ENCODE data around the gene DIRAS1. TPM values are rescaled to one million over a fixed set of nuclear protein-coding genes. Genes with fewer than 3 reads are reported as not detected.

Gene DIRAS1
- total and polyA plus RNA-seq, 2 of the 4 experiments (the other 2 are of a cell fraction) = 1.4 to 10.3 TPM

GRCh38 chr19:2726904-2727639 is 5.9 kb upstream of the DIRAS1 start:
- no peak for TF ChIP-seq MAFK (IDR thresholded peaks at IDR 0.05; ENCODE audit: low read depth, low read length)
- no peak for TF ChIP-seq POLR2A (IDR thresholded peaks at IDR 0.05; ENCODE audit: low read depth, low read length)
- Histone ChIP-seq H2AK9ac (replicated peaks; ENCODE audit: low read depth, low read length, poor library complexity) (no peak overlapping the region), H3K79me1 (ENCODE audit: low read depth in 1 of 2, low read length in 2 of 2) (peaks cover 0 to 6% of the 10 kb centered on the region in 2 experiments; a peak in 1 of 4 replicates), H2BK20ac (ENCODE audit: low read depth, low read length) (no peak overlapping the region), H3K18ac (ENCODE audit: low read depth, low read length) (no peak overlapping the region), H2AFZ (replicated peaks; ENCODE audit: low read length, poor library complexity) (peak overlapping the region; percentile 5), H3K27ac (ENCODE audit: insufficient read depth, low read length) (no peak overlapping the region), H2BK120ac (ENCODE audit: low read depth, low read length) (no peak overlapping the region), H2AK5ac (ENCODE audit: low read depth, low read length) (no peak overlapping the region), H4K5ac (ENCODE audit: low read depth, low read length) (no peak overlapping the region), H2BK5ac (ENCODE audit: low read depth, low read length, poor library complexity, severe bottlenecking) (no peak overlapping the region), H3K14ac (replicated peaks; ENCODE audit: low read depth, low read length) (no peak overlapping the region), H3K36me3 (ENCODE audit: control insufficient read depth, insufficient read depth, low read length) (no peaks in the 10 kb centered on the region), H3K9me3 (ENCODE audit: control insufficient read depth, insufficient read depth, low read length) (no peaks in the 10 kb centered on the region), H3K9me1 (ENCODE audit: insufficient read depth, low read length) (peaks cover 7% of the 10 kb centered on the region; the same call in 1 of the 2 replicates), H2BK15ac (ENCODE audit: low read depth, low read length) (no peak overlapping the region), H4K8ac (ENCODE audit: low read depth in 2 of 2, low read length in 2 of 2) (no peak overlapping the region), H3K4me3 (ENCODE audit: insufficient read depth, low read depth, low read length) (no peak overlapping the region), H4K20me1 (ENCODE audit: insufficient read depth, low read length) (no peaks in the 10 kb centered on the region; the same call in 1 of the 2 replicates), H3K4ac (ENCODE audit: low read depth, low read length) (no peak overlapping the region), H4K91ac (ENCODE audit: insufficient read depth, low read depth, low read length) (no peak overlapping the region), H3K4me1 (ENCODE audit: control insufficient read depth, insufficient read depth, low read length) (peaks cover 12% of the 10 kb centered on the region), H3K4me2 (ENCODE audit: low read depth, low read length) (no peak overlapping the region), H3K23ac (ENCODE audit: low read depth, low read length) (no peak overlapping the region), H3K56ac (ENCODE audit: extremely low read depth, insufficient read depth, low read length) (no peak overlapping the region), H3K27me3 (ENCODE audit: control insufficient read depth, insufficient read depth, low read length) (peaks cover 14% of the 10 kb centered on the region), H3K9ac (ENCODE audit: low read depth, low read length) (no peak overlapping the region)
- CTCF ChIA-PET = no interaction called here
- POLR2A ChIA-PET (ENCODE audit: unreplicated experiment) = no interaction called here
- intact Hi-C loops (cut with micrococcal nuclease) (no loop called here), dilution Hi-C loops (cut with HindIII; ENCODE audit: low sequenced_read_pairs, unreplicated experiment) (no loop called here), in situ Hi-C loops (cut with MboI; ENCODE audit: low sequenced_read_pairs) (no loop called here)
- 40% methylated on average over 4 of the region's 26 CpGs; no CpG with 5 or more reads in 1 of the 2 experiments for WGBS, 2 experiments (ENCODE audit: extremely low coverage in 2 of 2, insufficient read length in 1 of 2)
- ATAC-seq (ENCODE audit: low read depth) (no peak), DNase-seq (no peak)
- BruUV-seq (replicated peaks) = no TSS peak
